ENCODE data around the gene NUDT19.

DNA sequence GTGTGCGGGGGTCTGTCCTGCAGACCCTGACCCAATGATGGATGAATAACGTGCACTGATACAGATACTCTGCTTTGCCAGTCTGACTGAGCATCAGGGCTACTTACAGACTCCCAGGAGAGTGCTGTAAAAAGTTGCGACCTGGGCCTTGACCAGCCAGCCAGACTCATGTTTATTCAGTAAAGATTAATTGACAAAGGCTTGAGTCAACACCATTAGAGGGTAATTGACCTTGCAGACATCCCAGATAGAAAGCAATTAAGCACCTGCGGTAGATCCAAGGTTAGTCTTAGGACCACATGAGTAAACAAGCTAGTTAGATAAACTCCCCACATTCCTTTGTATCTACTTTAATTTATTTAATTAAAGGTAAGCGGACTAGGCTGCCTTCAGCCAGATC lies 10.4 kb downstream of the NUDT19 start:
- TF ChIP-seq EZH2phosphoT487 (IDR thresholded peaks at IDR 0.05; ENCODE audit: low read length) (no peak), EZH2 (optimal IDR thresholded peaks at IDR 0.05; ENCODE audit: low read depth, low read length) (no peak)
- TF ChIP-seq, protein P1, sequence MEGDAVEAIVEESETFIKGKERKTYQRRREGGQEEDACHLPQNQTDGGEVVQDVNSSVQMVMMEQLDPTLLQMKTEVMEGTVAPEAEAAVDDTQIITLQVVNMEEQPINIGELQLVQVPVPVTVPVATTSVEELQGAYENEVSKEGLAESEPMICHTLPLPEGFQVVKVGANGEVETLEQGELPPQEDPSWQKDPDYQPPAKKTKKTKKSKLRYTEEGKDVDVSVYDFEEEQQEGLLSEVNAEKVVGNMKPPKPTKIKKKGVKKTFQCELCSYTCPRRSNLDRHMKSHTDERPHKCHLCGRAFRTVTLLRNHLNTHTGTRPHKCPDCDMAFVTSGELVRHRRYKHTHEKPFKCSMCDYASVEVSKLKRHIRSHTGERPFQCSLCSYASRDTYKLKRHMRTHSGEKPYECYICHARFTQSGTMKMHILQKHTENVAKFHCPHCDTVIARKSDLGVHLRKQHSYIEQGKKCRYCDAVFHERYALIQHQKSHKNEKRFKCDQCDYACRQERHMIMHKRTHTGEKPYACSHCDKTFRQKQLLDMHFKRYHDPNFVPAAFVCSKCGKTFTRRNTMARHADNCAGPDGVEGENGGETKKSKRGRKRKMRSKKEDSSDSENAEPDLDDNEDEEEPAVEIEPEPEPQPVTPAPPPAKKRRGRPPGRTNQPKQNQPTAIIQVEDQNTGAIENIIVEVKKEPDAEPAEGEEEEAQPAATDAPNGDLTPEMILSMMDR (IDR thresholded peaks at IDR 0.05; ENCODE audit: low read length) = no peak

Measured in MM.1S (cell line).